GM19467 (cell line): ENCODE results near the gene CHMP1A.

Experiments
- ATAC-seq: cut with Tn5 transposase; IDR thresholded peaks from one replicate; pipeline ENCODE4 v1.9.1; 2021; ENCODE audit warnings: mild to moderate bottlenecking, moderate library complexity; ENCODE audit not compliant: unreplicated experiment

CHMP1A gene

DNA sequence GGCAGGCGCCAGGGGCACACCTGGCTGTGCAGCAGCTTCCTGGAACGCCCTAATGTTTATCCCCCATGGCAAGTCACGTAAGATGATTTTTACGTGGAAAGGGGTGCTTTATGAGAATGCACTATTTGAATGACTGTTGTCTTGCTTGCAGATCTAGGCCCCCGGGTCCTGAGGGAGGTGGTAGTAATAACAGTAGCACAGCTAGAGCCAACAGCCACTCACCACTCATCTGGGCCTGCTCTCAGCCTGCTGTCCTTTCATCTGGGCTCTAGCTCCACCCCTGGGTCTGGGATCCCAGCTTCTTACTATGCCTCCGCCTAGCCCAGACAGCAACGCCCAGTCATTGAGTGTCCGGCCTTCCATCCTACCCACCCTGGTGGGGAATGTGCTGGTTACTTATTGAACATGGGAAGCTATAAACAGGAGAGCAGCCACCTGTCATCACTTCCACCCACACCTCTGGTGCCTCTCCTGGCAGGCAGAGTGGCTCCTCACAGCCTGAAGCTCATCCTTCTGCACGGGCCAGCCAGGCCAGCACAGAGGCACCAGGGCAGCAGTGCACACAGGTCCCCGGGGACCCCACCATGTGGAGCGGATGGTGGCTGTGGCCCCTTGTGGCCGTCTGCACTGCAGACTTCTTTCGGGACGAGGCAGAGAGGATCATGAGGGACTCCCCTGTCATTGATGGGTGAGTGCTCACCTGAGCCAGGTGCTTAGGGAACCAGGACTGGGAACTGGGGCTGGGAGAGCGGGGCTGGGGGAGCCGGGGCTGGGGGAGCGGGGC lies 27.5 kb downstream of the CHMP1A start:
- ATAC-seq, result no peak

- ATAC-seq, result no peak
Observed at GRCh38 chr16:89624777-89625761, 32.4 kb downstream of the CHMP1A start.

DNA sequence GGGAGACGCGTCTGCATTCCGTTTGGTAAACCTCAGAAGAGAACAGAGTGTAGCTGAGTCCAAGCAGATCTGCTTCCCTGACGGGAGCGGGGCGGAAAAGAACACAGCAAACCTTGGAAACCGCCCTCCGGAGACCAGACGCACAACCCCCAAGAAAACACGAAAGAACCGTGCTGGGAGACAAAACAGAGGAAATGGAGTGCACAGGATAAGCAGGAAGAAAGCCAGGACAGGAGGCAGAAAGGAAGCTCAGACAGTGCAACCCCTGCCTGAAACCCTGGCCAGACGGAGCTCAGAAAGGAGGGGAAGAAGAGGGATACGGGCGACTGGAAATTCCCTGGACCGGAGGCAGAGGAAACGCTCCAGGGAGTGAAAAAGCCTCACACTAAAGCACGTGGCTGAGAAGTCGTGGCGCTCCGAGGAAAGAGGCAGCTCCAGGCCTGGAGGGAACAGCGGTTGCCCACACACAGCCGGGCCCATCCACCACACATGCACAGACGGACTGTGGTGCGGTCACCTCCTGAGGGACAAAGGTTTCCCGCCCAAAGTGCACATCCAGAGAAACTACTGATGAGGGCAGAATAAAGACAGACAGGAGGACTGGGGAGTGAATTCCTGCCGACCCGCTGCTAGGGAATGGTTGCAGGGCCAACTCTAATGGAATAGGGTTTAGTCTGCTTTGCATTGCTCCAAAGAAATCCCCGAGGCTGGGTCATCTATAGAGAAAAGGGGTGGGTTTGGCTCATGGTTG lies 33.8 kb downstream of the CHMP1A start:
- no peak for ATAC-seq

- no peak for ATAC-seq
Observed at GRCh38 chr16:89621698-89622409, 35.7 kb downstream of the CHMP1A start.

GRCh38 chr16:89621136-89621697 lies 36.3 kb downstream of the CHMP1A start:
- ATAC-seq, result no peak

- no peak for ATAC-seq
Observed at GRCh38 chr16:89620406-89620841, 37.1 kb downstream of the CHMP1A start.

DNA sequence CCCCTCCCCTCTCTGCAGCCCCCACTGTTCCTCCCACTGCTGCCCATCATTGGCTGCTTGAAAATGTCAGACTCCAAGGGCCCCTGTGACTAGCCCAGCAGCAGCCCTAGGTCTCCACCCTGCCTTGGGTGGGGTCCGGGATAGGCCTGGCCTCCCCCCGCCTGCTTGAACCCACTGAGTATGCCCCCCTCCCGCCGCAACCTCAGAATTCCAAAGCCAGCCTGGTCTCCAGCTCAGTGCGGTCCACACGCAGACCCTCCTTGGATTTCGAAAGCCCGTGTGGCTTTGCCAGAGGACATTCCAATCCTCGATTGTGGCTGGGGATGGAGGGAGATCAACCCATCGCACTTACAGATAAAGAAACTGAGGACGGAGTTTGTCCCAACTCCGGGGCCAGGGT lies 37.7 kb downstream of the CHMP1A start:
- no peak for ATAC-seq

GRCh38 chr16:89618109-89618998 lies 39.2 kb downstream of the CHMP1A start:
- ATAC-seq, result no peak

DNA sequence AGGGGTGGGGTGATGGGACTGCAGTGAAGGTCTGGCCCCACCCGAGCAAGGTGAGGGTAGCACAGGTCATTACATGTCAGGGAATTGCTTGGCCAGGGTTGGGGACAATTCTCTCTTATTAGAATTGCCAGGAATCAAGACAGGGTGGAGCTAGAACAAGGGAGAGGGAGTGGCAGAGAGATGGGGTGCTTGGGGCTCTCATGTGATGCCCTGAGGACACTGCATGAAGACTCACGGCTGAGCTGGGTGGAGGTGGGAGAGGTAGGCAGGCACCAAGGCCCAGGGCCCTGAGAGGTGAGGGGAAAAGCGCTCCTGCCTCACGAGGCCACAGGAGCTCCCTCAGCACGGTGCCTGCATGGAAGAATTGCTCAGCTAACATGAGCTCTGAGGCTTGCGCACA lies 40.5 kb downstream of the CHMP1A start:
- no peak for ATAC-seq

- no peak for ATAC-seq
Observed at GRCh38 chr16:89616623-89617022, 40.9 kb downstream of the CHMP1A start.

- ATAC-seq, result no peak
Observed at GRCh38 chr16:89615596-89616090, 41.9 kb downstream of the CHMP1A start.

- no peak for ATAC-seq
Observed at GRCh38 chr16:89615176-89615575, 42.3 kb downstream of the CHMP1A start.

DNA sequence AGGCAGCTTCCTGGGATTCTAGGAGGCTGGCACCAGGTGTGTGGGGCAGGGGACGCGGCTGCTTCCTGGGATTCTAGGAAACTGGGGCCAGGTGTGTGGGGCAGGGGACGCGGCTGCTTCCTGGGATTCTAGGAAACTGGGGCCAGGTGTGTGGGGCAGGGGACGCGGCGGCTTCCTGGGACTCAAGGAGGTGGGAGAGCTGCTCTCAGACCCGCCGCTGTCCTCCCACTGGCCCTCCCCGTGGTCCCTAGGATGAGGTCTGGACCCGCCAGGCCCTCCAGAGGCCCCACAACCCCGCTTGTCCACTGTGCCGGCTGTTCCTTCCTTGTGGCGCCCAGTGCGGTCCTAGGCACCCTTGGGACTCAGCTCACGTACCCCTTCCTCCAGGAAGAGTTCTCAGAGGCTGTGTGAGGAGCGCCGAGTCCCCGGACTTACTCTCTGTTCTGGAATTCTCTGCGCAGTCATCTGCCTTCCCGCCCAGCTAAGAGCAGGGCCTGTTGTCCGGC lies 43.5 kb downstream of the CHMP1A start:
- ATAC-seq, result no peak

GRCh38 chr16:89613231-89613953 lies 44.1 kb downstream of the CHMP1A start, which contains the start of gene DPEP1:
Gene DPEP1 (plus strand): TSS chr16:89613642. CDS start chr16:89630411, 16,769 bp downstream.
- ATAC-seq, result no peak

DNA sequence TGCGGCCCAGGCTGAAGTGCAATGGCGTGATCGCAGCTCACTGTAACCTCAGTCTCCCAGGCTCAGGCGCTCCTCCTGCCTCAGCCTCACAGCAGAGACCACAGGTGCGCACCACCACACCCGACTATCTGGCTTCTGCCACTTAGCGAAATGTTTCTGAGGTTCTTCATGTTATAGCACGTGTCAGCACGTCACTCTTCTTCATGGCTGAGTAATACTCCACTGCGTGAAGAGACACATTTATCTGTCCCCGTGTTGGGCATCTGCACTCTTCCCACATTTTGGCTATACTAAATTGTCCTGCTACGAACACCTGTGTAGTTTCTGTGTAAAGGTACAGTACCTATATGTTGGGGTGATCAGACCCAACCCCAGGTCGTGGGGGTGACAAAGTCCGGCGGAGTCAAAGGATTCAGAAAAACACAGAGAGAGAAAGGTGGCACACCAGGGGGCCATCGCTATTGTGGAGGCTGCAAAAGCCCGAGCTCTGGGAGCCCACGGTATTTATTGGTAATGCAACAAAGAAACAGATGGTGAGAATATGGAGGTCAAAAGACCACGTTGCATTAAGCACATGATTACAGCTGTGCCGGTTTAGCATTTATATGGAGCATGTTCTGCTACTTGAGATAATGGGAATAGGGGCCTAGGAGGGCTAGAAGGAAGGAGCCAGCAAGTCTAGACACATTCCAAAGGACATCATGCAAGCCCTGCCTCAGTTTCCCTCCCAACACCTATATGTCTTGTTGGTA lies 44.9 kb downstream of the CHMP1A start:
- ATAC-seq, result no peak

DNA sequence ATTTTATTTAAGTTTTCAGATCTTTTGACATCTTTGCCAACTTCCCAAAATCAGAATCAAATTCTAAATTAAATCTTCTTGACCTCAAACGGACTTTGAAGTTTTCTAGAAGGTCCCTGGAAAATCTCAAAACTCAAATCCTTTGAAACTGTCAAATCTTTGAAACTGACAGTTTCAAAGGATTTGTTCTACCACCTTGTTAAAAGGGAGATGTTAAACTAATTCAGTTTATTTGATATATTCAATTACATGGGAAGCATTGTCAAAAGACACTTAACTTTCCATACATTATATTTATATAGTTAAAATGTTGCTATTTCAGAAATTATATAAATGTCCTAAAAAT lies 47.4 kb downstream of the CHMP1A start:
- no peak for ATAC-seq
